Right renal cortex interstitium (tissue), 3 donors: ENCODE measurements around the gene EPB41L2. TPM values are rescaled to one million over a fixed set of nuclear protein-coding genes. Genes with fewer than 3 reads are reported as not detected.
"Not testable (repeated sequence)": the region's sequence is repeated elsewhere in the genome, so short reads cannot be mapped to it uniquely, and the experiment has no call there.

Experiments
- DNase-seq, 3 donors: peaks; one replicate each; pipeline ENCODE4 v3.0.0-alpha.2; 2013; ENCODE audit warnings: low read depth in 3 of 3, low spot score in 2 of 3
- polyA plus RNA-seq, 3 donors: library from polyadenylated mRNA; unstranded; fragments of 120-200 nt; gene quantifications; one replicate each; pipeline ENCODE4 v1.2.1, GENCODE V29; 2013; ENCODE audit not compliant: insufficient read length in 3 of 3

The EPB41L2 gene
- polyA plus RNA-seq, 3 donors, result 138 to 163 (median 139) TPM

- no peak for DNase-seq
These were observed 57.5 kb downstream of the EPB41L2 start for GRCh38 chr6:131005439-131006016.

DNA sequence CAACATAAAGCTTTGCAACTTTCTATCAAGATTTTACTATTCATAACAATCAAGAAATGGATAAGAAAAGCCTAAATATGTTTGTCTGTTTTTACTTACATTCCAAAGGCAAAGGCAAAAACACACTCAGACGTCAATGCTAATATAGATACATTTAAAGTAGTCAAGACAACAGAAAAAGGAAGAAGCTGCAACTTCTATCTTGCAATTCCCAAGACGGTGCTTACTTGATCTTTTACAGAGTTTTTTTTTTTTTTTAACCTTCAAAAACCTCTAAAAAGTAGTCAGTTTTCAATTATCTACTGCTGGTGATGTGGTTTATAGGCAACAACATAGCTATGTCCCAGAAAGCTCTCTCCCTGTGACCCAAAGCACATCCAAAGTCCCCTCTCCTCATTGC is 58.1 kb downstream of the EPB41L2 start:
- no peak for DNase-seq

DNA sequence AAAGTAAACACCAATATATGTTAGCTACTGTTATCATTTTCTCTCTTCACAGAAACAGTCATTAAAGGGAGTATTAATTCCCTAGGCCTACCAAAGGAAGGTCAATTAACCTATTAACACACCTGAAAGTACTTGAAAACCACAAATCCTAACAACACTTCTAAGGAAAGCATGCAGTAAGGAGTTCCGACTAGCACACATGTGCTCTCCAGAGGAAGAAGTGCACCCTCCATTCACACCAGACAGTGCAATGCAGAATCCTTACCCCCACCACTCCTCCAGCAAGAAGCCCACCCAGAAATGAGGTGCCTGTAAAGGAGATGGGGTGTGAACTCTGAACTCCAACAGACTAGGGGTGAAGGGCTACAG is 58.7 kb downstream of the EPB41L2 start:
- DNase-seq, result no peak

- no peak for DNase-seq
These were observed 59.3 kb downstream of the EPB41L2 start for GRCh38 chr6:131003488-131004386.

GRCh38 chr6:131002661-131002980 is 60.4 kb downstream of the EPB41L2 start:
- DNase-seq, result no peak

GRCh38 chr6:131001945-131002660 is 60.9 kb downstream of the EPB41L2 start:
- DNase-seq, result no peak

- DNase-seq, result no peak
These were observed 61.8 kb downstream of the EPB41L2 start for GRCh38 chr6:131001111-131001736.

- no peak for DNase-seq
These were observed 62.5 kb downstream of the EPB41L2 start for GRCh38 chr6:131000544-131000943.

DNA sequence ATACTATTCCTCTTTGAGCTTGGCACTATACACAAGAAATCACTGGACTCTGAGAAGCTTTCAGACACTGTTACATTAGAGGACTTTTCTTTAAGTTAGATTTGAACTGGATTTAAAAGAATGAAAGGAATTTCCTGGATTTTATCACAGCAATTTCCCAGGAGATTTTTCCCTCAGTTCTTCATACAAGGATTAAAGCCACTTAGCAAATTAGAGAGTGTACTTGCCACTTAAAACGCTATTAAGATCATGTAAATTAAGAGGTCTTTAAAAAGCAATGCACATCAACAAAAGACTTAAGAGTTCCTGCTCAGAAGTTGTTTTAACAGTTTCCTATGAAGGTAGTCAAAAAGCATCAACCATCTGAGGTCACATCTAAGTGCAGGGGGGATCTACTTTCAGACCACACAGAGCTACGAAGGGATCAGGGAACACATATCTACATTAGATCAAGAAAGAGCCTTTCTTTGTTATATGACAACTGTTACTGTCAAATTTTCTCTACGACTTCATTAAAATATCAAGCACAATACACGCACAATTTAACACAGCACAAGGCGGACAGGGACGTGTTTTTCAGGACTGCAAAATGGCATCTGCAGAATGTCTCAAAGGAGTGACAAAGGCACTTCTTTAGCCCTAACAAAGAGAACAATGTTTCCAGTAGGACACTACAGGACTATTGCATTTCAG is 65.8 kb downstream of the EPB41L2 start:
- no peak for DNase-seq

GRCh38 chr6:130996635-130997034 is 66.4 kb downstream of the EPB41L2 start:
- DNase-seq, result no peak

GRCh38 chr6:130995783-130996447 is 67.1 kb downstream of the EPB41L2 start:
- no peak for DNase-seq

DNA sequence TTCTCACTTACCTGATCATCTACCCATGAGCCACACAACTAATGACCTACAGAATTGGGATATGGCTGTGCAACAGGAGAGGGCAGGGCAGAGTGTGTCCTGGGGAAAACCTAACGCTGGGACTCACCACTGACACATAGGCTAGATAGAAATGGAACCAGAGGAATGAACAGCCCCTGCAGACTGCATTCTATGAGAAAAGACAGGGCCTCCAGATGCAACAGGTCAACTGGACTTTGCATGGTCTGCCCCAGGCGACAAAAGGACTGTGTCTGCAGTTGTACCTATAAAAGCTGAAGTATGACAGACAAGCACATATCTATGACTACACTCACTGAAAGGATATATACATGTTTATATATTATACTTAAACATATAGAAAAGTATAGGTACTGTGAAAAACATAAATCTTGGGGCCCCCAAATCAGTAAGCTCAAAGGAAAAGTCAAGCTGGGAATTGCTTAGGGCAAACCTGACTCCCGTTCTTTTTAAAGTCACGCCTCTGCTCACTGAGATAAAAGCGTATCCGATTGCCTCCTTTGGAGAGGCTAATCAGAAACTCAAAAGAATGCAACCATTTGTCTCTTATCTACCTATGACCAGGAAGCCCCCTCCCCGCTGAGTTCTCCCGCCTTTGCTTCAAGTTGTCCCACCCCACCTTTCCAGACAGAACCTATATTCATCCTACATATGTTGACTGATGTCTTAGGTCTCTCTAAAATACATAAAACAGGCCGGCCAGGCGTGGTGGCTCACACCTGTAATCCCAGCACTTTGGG is 68.5 kb downstream of the EPB41L2 start:
- no peak for DNase-seq

GRCh38 chr6:130993292-130993765 is 69.7 kb downstream of the EPB41L2 start:
- DNase-seq, result no peak

- DNase-seq, result no peak
These were observed 71.5 kb downstream of the EPB41L2 start for GRCh38 chr6:130991422-130992137.

DNA sequence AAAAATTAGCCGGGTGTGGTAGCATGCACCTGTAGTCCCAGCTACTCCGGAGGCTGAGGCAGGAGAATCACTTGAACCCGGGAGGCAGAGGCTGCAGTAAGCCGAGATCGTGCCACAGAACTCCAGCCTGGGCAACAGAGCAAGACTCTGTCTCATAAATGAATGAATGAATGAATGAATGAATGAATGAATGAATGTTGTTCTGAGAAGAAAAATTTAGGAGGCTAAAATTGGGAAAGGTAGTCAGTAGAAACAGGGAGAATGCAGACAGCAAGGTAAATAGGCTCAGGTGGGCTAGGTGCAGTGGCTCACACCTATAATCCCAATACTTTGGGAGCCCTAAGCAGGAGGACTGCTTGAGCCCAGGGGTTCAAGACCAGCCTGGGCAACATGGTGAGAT is 75.5 kb downstream of the EPB41L2 start:
- not testable (repeated sequence) for DNase-seq

DNA sequence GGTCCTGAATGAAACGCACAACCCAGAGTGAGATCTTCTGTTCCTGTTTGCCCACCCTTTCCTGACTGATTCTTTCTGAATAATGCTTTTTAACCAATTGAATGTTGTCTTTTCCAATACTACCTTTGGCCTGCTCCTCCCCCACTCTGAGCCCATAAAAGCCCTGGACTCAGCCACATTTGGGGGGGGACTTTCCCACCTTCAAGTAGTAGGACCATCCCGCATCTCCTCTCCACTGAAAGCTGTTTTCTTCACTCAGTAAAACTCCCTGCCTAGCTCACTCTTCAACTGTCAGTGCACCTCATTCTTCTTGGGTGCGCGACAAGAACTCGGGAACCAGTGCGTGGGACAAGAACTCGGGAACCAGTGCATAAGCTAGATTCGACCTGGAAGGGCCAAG is 77.9 kb downstream of the EPB41L2 start:
- no peak for DNase-seq

GRCh38 chr6:130982941-130983456 is 80.0 kb downstream of the EPB41L2 start:
- no peak for DNase-seq

- DNase-seq, result no peak
These were observed 80.9 kb downstream of the EPB41L2 start for GRCh38 chr6:130982135-130982534.
